Activated CD4-positive, alpha-beta T cell treated with anti-CD3 and anti-CD28 coated beads, Interleukin-2, amount 10 ng/mL, durations not matched to agents 7 days and 5 days (primary cell): ENCODE data around the gene ZFYVE16. TPM values are rescaled to one million over a fixed set of nuclear protein-coding genes. Genes with fewer than 3 reads are reported as not detected.

ENCODE experiments used
- CTCF ChIA-PET: fragments of 350-600 bp; sonication (Branson Sonifier 250); formaldehyde crosslinking; loops from one replicate; lab custom pipeline; 2021; ENCODE audit warnings: antibody characterized with exemption; lab: Charles Lee
- POLR2A ChIA-PET: fragments of 350-600 bp; sonication (Branson Sonifier 250); formaldehyde crosslinking; loops from one replicate; lab custom pipeline; 2021; ENCODE audit warnings: antibody characterized with exemption; lab: Charles Lee
- DNase-seq: peaks from one replicate; pipeline ENCODE4 v3.0.0-alpha.2; 2020
- H3K27ac Mint-ChIP-seq: one replicate; pipeline ENCODE4 v1.8.0; 2021; ENCODE audit warnings: mild to moderate bottlenecking, moderate library complexity, mixed read lengths
- H3K27me3 Mint-ChIP-seq: one replicate; pipeline ENCODE4 v1.8.0; 2021; ENCODE audit warnings: mixed read lengths
- H3K36me3 Mint-ChIP-seq: one replicate; pipeline ENCODE4 v1.8.0; 2021; ENCODE audit warnings: low read depth, mixed read lengths
- H3K4me1 Mint-ChIP-seq: one replicate; pipeline ENCODE4 v1.8.0; 2021; ENCODE audit warnings: mixed read lengths
- H3K4me3 Mint-ChIP-seq: one replicate; pipeline ENCODE4 v1.8.0; 2021; ENCODE audit warnings: mild to moderate bottlenecking, moderate library complexity, mixed read lengths
- H3K9me3 Mint-ChIP-seq: one replicate; pipeline ENCODE4 v1.8.0; 2021; ENCODE audit warnings: mixed read lengths
- total RNA-seq, 2 experiments: library from RNA; stranded (reverse); gene quantifications; one replicate each; pipeline ENCODE4 v1.2.3, GENCODE V29; 2021

The ZFYVE16 gene
- total RNA-seq: 10 to 100 TPM in 1 of 2 experiments, 1 to 10 TPM in 1; 9.3 to 12.3 TPM

DNA sequence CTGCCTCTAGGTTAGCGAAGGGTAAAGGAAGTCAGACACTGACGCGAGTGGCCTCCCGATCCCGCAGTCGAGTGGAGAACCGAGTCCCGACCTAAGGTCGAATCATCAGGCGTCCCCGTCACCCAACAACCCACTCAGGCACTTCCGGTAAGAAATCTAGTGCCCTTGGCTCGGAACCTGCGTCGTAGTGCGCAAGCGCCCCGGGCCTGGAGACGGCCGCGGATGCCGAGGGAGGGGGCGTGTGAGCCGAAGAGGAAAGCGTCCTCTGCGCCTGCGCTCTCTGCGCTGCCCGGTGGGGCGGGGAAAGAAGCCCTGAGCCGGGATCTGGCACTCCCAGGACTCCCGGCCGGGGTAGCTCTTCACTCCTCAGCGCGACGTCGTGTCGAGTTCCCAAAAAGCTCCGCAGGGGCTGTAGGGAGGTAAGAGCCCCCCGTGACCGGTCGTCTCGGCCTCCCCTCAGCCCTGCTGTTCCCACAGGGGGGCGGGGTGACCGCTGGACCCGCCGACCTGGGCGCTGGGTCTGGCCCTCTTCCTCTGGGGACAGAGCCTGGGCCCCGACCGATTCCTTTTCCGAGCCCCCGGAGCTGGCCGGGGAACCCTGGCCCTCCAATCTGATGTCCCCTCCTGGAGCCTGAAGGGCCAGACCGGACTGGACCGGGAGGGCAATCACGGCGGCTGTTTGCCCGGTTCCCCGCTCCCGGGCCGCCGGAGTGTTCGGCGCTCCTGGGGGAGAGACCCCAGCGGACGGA lies at the start of gene ZFYVE16:
Gene ZFYVE16, plus strand, starts transcription at position 330 of the 749 bp plus-strand sequence. CDS start 26,084 bp downstream, outside the sequence.
- H3K27ac Mint-ChIP-seq: peak within 1 kb of the TSS; percentile 97
- peak within 1 kb of the TSS; percentile 85 for H3K4me3 Mint-ChIP-seq
- CTCF ChIA-PET: interaction anchor here (0.6 to 1.1 kb wide), 3 partner anchors 48 to 917 kb away, joined by 3 read pairs; no protein-coding TSS in a partner anchor
- H3K36me3 Mint-ChIP-seq: peaks cover 3% of the 10 kb centered on the region
- H3K9me3 Mint-ChIP-seq: no peaks in the 10 kb centered on the region
- DNase-seq: peak; percentile 96
- POLR2A ChIA-PET: no interaction called here
- peaks cover 18% of the 10 kb centered on the region for H3K4me1 Mint-ChIP-seq
- no peaks in the 10 kb centered on the region for H3K27me3 Mint-ChIP-seq

DNA sequence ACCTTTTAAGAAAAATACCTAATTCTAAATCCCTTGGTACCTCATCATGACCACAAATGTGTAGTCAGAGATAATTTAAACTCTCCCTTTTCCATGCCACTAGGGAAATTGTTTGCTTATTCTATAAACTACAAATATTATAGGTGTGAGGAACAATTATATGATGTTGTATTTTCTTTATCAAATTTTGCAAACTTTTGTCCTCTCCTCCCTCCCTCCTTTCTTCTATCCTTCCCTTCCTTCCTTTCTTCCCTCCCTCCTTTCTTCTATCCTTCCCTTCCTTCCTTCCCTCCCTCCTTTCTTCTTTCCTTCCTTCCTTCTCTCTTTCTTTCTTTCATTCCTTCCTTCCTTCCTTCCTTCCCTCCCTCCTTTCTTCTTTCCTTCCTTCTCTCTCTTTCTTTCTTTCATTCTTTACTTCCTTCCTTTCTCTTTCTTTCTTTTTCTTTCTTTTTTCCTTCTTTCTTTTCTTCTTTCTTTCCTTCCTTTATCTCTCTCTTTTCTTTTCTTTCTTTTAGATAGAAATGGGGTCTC lies 46.9 kb upstream of the ZFYVE16 start:
- no peaks in the 10 kb centered on the region for H3K36me3 Mint-ChIP-seq
- no peak overlapping the region for H3K4me3 Mint-ChIP-seq
- no peaks in the 10 kb centered on the region for H3K9me3 Mint-ChIP-seq
- ChIA-PET CTCF (interaction anchor here (0.5 kb wide), 1 partner anchor 193 kb away, joined by 4 read pairs; no protein-coding TSS in a partner anchor), POLR2A (no interaction called here)
- no peaks in the 10 kb centered on the region for H3K4me1 Mint-ChIP-seq
- H3K27ac Mint-ChIP-seq: no peak overlapping the region
- DNase-seq: no peak
- H3K27me3 Mint-ChIP-seq: no peaks in the 10 kb centered on the region

DNA sequence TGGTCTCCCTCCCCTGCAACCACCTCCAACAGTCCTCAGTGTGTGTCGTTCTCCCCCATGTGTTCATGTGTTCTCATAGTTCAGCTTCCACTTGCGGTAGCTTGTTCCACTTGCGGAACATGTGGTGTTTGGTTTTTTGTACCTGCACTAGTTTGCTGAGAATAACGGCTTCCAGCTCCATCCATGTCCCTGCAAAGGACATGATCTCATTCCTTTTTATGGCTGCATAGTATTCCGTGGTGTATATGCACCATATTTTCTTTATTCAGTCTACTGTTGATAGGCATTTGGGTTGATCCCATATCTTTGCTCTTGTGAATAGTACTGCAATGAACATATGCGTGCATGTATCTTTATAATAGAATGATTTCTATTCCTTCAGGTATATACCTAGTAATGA lies 43.0 kb upstream of the ZFYVE16 start:
- no peaks in the 10 kb centered on the region for H3K4me1 Mint-ChIP-seq
- no peaks in the 10 kb centered on the region for H3K27me3 Mint-ChIP-seq
- no peaks in the 10 kb centered on the region for H3K36me3 Mint-ChIP-seq
- CTCF ChIA-PET: no interaction called here
- no peak for DNase-seq
- POLR2A ChIA-PET: no interaction called here
- no peak overlapping the region for H3K27ac Mint-ChIP-seq
- no peak overlapping the region for H3K4me3 Mint-ChIP-seq
- no peaks in the 10 kb centered on the region for H3K9me3 Mint-ChIP-seq

DNA sequence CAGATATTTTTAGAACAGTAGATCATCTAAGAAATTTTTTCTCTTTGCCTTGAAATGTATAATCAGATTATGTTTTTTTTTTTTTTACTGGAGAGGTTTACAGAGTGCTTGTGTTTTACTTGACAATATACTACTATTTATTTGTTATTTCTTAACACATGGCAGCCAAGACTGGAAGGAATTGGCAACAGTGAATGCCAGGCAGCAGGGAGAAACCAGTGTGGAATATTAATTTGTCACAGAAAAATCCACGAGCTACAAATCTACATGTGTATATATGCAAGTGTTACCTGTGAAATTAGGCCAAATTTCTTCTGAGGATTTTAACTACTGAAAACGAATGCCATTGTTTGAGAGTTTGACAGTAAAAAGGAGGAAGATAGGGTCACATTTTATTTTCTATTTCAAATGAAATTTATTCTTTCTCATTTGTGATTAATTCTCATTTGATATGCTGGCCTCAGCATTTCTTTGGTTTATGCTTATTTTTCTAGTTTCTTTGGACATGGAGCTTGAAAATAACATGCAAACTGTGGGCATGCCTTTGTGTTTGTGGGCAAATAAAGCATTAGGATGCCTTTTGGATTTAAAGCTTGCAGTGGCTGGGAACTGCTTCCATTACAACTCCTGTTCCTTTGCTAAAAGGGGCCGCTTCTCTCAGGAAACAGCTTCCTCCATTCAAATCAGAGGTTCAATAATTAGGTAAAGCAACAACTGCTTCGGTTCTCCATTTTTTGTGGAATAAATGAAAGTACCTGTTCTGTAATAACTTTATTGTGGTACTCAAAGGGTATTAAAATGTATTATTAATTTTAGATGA lies 39.0 kb upstream of the ZFYVE16 start:
- ChIA-PET POLR2A (no interaction called here), CTCF (no interaction called here)
- Mint-ChIP-seq H3K27me3 (no peaks in the 10 kb centered on the region), H3K4me3 (no peak overlapping the region), H3K9me3 (no peaks in the 10 kb centered on the region), H3K27ac (no peak overlapping the region), H3K4me1 (no peaks in the 10 kb centered on the region), H3K36me3 (no peaks in the 10 kb centered on the region)
- no peak for DNase-seq

DNA sequence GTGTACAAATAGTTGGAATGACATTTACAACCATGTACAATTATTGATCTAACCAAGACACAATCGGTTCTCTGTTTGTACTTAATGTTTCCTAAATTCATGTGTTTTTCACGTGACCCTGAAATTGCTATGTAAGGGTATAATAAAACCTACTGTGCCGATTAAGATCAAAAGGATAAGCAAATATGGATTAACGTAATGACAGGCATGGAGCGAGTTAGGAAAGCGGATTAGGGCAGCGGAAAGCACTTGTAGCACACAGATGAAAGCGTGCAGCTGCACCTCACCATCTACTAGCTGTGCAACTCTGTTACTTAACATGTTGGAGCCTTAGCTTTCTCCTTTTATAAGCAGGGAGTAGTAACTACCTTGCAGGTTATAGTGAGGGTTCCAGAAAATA lies 38.3 kb upstream of the ZFYVE16 start:
- H3K27me3 Mint-ChIP-seq: no peaks in the 10 kb centered on the region
- ChIA-PET POLR2A (no interaction called here), CTCF (no interaction called here)
- H3K4me3 Mint-ChIP-seq: no peak overlapping the region
- no peak for DNase-seq
- H3K4me1 Mint-ChIP-seq: no peaks in the 10 kb centered on the region
- no peaks in the 10 kb centered on the region for H3K9me3 Mint-ChIP-seq
- H3K27ac Mint-ChIP-seq: no peak overlapping the region
- no peaks in the 10 kb centered on the region for H3K36me3 Mint-ChIP-seq

- no peak overlapping the region for H3K27ac Mint-ChIP-seq
- no peak overlapping the region for H3K4me3 Mint-ChIP-seq
- ChIA-PET POLR2A (no interaction called here), CTCF (no interaction called here)
- no peak for DNase-seq
- H3K4me1 Mint-ChIP-seq: no peaks in the 10 kb centered on the region
- no peaks in the 10 kb centered on the region for H3K27me3 Mint-ChIP-seq
- no peaks in the 10 kb centered on the region for H3K36me3 Mint-ChIP-seq
- no peaks in the 10 kb centered on the region for H3K9me3 Mint-ChIP-seq
These were observed 37.5 kb upstream of the ZFYVE16 start for GRCh38 chr5:80370390-80370789.

- Mint-ChIP-seq H3K4me1 (no peaks in the 10 kb centered on the region), H3K27me3 (no peaks in the 10 kb centered on the region), H3K4me3 (no peak overlapping the region), H3K9me3 (no peaks in the 10 kb centered on the region), H3K27ac (no peak overlapping the region), H3K36me3 (no peaks in the 10 kb centered on the region)
- no peak for DNase-seq
- CTCF ChIA-PET: no interaction called here
- POLR2A ChIA-PET: no interaction called here
These were observed 35.1 kb upstream of the ZFYVE16 start for GRCh38 chr5:80372780-80373179.

DNA sequence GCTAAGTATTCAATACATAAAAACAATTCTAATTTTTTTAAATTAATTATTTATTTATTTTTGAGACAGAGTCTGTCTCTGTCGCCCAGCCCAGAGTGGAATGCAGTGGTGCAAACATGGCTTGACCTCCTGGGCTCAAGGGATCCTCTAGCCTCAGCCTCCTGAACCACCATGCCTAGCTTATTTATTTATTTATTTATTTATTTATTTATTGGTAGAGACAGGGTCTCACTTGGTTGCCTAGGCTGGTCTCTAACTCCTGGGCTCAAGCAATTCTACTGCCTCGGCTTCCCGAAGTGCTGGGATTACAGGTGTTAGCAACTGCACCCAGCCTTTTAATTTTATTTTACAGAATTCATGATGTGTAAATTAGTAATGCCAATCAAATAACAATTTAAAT lies 33.7 kb upstream of the ZFYVE16 start:
- Mint-ChIP-seq H3K36me3 (no peaks in the 10 kb centered on the region), H3K27me3 (no peaks in the 10 kb centered on the region), H3K27ac (no peak overlapping the region), H3K4me3 (no peak overlapping the region), H3K4me1 (no peaks in the 10 kb centered on the region), H3K9me3 (no peaks in the 10 kb centered on the region)
- ChIA-PET POLR2A (no interaction called here), CTCF (no interaction called here)
- DNase-seq: no peak

- Mint-ChIP-seq H3K36me3 (no peaks in the 10 kb centered on the region), H3K4me1 (no peaks in the 10 kb centered on the region), H3K9me3 (no peaks in the 10 kb centered on the region), H3K27ac (no peak overlapping the region), H3K4me3 (no peak overlapping the region), H3K27me3 (no peaks in the 10 kb centered on the region)
- DNase-seq: no peak
- ChIA-PET CTCF (no interaction called here), POLR2A (no interaction called here)
These were observed 31.3 kb upstream of the ZFYVE16 start for GRCh38 chr5:80376557-80376956.

DNA sequence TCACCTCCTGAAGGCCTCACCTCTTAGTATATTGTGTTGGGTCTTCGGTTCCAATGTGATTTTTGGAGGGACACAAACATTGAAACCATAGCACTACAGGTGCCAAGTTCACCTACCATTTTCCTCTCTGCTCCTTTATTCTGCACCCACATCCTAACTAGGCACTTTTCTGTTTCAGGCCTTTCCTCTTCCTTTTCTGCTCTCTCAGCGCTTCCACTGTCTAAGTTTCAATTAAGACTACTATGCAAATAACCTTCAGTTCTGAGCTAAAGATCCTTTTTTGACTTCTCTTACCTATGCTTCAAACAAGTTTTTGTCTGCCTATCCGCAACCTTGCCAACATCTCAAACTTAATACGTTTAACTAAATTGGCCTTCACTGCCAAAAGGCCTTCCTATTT lies 25.4 kb upstream of the ZFYVE16 start:
- H3K27me3 Mint-ChIP-seq: peaks cover 4% of the 10 kb centered on the region
- H3K36me3 Mint-ChIP-seq: no peaks in the 10 kb centered on the region
- H3K9me3 Mint-ChIP-seq: no peaks in the 10 kb centered on the region
- no peak overlapping the region for H3K27ac Mint-ChIP-seq
- CTCF ChIA-PET: interaction anchor here (0.6 kb wide), 1 partner anchor 885 kb away, joined by 3 read pairs; no protein-coding TSS in a partner anchor
- DNase-seq: no peak
- H3K4me3 Mint-ChIP-seq: no peak overlapping the region
- H3K4me1 Mint-ChIP-seq: no peaks in the 10 kb centered on the region
- POLR2A ChIA-PET: interaction anchor here (0.5 kb wide), 1 partner anchor 1203 kb away, joined by 3 read pairs; no protein-coding TSS in a partner anchor

DNA sequence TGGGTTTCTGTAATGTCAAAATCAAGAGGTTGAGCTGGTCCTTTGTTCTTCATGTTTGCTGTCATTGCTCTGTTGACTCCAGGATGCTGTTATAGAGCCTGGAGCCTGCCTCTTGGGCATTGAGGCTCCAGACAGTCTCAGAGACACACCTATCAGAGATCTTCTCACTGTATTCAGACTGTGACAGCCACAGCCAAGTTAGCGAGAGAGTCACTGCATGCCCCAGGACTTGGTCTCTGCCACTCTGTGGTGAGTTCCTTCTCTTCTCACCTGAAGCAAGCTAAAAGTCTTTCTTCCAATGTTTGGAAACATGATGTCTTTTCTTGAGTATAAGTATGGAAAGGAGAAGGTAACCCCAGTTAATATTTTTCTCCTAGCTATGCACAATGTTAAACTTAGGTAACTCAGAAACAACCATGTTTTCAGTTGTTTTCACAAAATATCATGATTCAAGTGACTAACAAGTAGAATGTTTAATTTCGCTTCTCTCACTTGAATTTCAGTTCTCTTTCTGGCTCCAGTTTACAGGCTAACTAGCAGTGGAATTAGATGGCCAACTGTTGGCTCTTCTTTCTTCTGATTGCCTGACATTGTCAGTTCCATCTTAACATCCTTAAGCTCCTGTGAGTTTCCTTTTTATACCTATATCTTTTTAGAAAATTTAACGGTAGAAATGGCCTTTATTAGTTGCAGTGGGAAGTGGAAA lies 20.6 kb upstream of the ZFYVE16 start:
- no peaks in the 10 kb centered on the region for H3K36me3 Mint-ChIP-seq
- no peak overlapping the region for H3K4me3 Mint-ChIP-seq
- POLR2A ChIA-PET: no interaction called here
- H3K27me3 Mint-ChIP-seq: peaks cover 17% of the 10 kb centered on the region
- no peak for DNase-seq
- H3K9me3 Mint-ChIP-seq: no peaks in the 10 kb centered on the region
- peaks cover 7% of the 10 kb centered on the region for H3K4me1 Mint-ChIP-seq
- CTCF ChIA-PET: interaction anchor here (1.0 kb wide), 1 partner anchor 25 kb away, joined by 3 read pairs; no protein-coding TSS in a partner anchor
- H3K27ac Mint-ChIP-seq: no peak overlapping the region

DNA sequence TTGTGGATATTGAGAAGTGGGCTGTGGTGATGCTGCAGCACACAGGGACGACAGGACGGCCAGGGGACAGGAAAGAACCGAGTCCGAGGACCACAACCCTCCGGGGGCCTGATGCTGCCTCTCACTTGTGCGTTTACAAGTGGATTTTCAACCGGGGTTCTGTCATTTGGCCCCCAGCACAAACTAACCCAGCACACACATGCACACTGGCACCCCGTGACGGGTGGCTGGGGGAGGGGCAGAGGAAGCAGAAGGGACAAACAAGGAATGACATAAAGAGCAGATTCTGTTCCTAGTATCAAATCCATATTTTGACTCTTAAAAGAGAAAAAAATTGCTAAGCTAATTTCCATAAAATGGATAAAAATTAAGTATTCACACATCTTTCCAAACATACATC lies 18.3 kb upstream of the ZFYVE16 start:
- DNase-seq: no peak
- Mint-ChIP-seq H3K4me3 (no peak overlapping the region), H3K36me3 (no peaks in the 10 kb centered on the region), H3K27ac (peak overlapping the region; percentile 25), H3K4me1 (peaks cover 7% of the 10 kb centered on the region), H3K9me3 (no peaks in the 10 kb centered on the region), H3K27me3 (peaks cover 30% of the 10 kb centered on the region)
- ChIA-PET POLR2A (no interaction called here), CTCF (no interaction called here)
